PC-9 (cell line): ENCODE data around the gene MSMO1. TPM values are rescaled to one million over a fixed set of nuclear protein-coding genes. Genes with fewer than 3 reads are reported as not detected.

Experiments used
- BruUV-seq: library from RNA; stranded (reverse); fragments of 400-500 nt; replicated peaks from 2 replicates; lab custom pipeline; 2021; lab: Mats Ljungman, UMichigan
- CTCF ChIA-PET: fragments of 300-600 bp; sonication (Branson Sonifier 250); formaldehyde crosslinking; loops from one replicate; lab custom pipeline; 2022; ENCODE audit warnings: antibody characterized with exemption; lab: Charles Lee
- POLR2A ChIA-PET: fragments of 300-600 bp; sonication (Branson Sonifier 250); formaldehyde crosslinking; loops from one replicate; lab custom pipeline; 2022; ENCODE audit warnings: antibody characterized with exemption; ENCODE audit not compliant: unreplicated experiment; lab: Charles Lee
- DNase-seq, 2 experiments: peaks; one replicate each; pipeline versions ENCODE4 v3.0.0 to v3.0.0-alpha.2; 2015 to 2022; ENCODE audit warnings: mixed read lengths in 1 of 2
- H2AFZ ChIP-seq: fragments of 200-600 bp; sonication (generic); 2 replicates; pipeline ENCODE4 v1.8.1; 2017; ENCODE audit warnings: antibody characterized with exemption
- H3F3A ChIP-seq: fragments of 200-600 bp; sonication (generic); 2 replicates; pipeline ENCODE4 v1.8.1; 2017; ENCODE audit warnings: antibody characterized with exemption, mild to moderate bottlenecking, low read depth; ENCODE audit not compliant: insufficient read depth
- H3K27ac ChIP-seq: fragments of 200-600 bp; sonication (generic); 2 replicates; pipeline ENCODE4 v1.6.1; 2016; ENCODE audit warnings: mixed run types
- H3K27me3 ChIP-seq: fragments of 200-600 bp; sonication (generic); 2 replicates; pipeline ENCODE4 v1.6.1; 2016; ENCODE audit warnings: low read depth, mixed run types; ENCODE audit not compliant: insufficient read depth
- H3K36me3 ChIP-seq: fragments of 200-600 bp; sonication (generic); 2 replicates; pipeline ENCODE4 v1.6.1; 2016; ENCODE audit warnings: low read depth, mixed run types
- H3K4me1 ChIP-seq: fragments of 200-600 bp; sonication (generic); replicated peaks from 2 replicates; pipeline ENCODE4 v1.6.1; 2016; ENCODE audit warnings: mixed run types; ENCODE audit not compliant: insufficient read depth
- H3K4me2 ChIP-seq: fragments of 200-600 bp; sonication (generic); 2 replicates; pipeline ENCODE4 v1.6.1; 2017; ENCODE audit warnings: mixed run types
- H3K4me3 ChIP-seq: fragments of 200-600 bp; sonication (generic); 2 replicates; pipeline ENCODE4 v1.6.1; 2016; ENCODE audit warnings: mixed run types
- H3K79me2 ChIP-seq: fragments of 200-600 bp; sonication (generic); 2 replicates; pipeline ENCODE4 v1.6.1; 2017; ENCODE audit warnings: low read depth, mixed run types
- H3K9me2 ChIP-seq: fragments of 200-600 bp; sonication (generic); 2 replicates; pipeline ENCODE4 v1.8.1; 2017; ENCODE audit warnings: mild to moderate bottlenecking; ENCODE audit not compliant: insufficient read depth
- H3K9me3 ChIP-seq: fragments of 200-600 bp; sonication (generic); 2 replicates; pipeline ENCODE4 v1.8.1; 2016; ENCODE audit warnings: low read depth; ENCODE audit not compliant: insufficient read depth
- H4K20me1 ChIP-seq: fragments of 200-600 bp; sonication (generic); 2 replicates; pipeline ENCODE4 v1.8.1; 2017; ENCODE audit not compliant: insufficient read depth
- CTCF ChIP-seq: fragments of 200-600 bp; sonication (generic); conservative IDR thresholded peaks from 2 replicates; pipeline ENCODE4 v1.6.1; 2017; ENCODE audit warnings: mixed run types, antibody characterized with exemption, mild to moderate bottlenecking, moderate library complexity
- EZH2 ChIP-seq: fragments of 200-600 bp; sonication (generic); IDR thresholded peaks from 2 replicates; pipeline ENCODE4 v1.8.0; 2017; ENCODE audit warnings: antibody characterized with exemption, low read depth
- intact Hi-C: fragments of 100-400 bp; cut with micrococcal nuclease; formaldehyde crosslinking; loops from one replicate; pipeline ENCODE4 v1.10.0; 2022; ENCODE audit not compliant: unreplicated experiment
- total RNA-seq: library from RNA; stranded (reverse); gene quantifications from 2 replicates; pipeline ENCODE4 v1.2.3, GENCODE V29; 2021

Gene MSMO1
- total RNA-seq, 1 experiment from 2014 or later = 117 TPM

GRCh38 chr4:165288226-165288625 is 39.2 kb upstream of the MSMO1 start:
- no TSS peak for BruUV-seq
- no peaks in the 10 kb centered on the region for H3K9me2 ChIP-seq
- H3F3A ChIP-seq = 0 out of 2 replicates have a peak, but pooled peaks cover 9% of the 10 kb centered on the region
- peaks cover 14% of the 10 kb centered on the region for H3K4me1 ChIP-seq
- peak overlapping the region; percentile 43; the same call in 1 of the 2 replicates for H3K27ac ChIP-seq
- H3K79me2 ChIP-seq = no peaks in the 10 kb centered on the region; the same call in 1 of the 2 replicates
- no peaks in the 10 kb centered on the region for H3K27me3 ChIP-seq
- no peaks in the 10 kb centered on the region for H3K36me3 ChIP-seq
- ChIA-PET CTCF (no interaction called here), POLR2A (interaction anchor here (0.5 kb wide), 1 partner anchor 67 kb away, joined by 6 read pairs; no protein-coding TSS in a partner anchor)
- DNase-seq = no peak
- no peak overlapping the region for H3K4me3 ChIP-seq
- TF ChIP-seq CTCF (no peak), EZH2 (no peak)
- 0 out of 2 replicates have a peak overlapping the region, but pooled peaks have one; percentile 11 for H3K4me2 ChIP-seq
- intact Hi-C loops = no loop called here
- H2AFZ ChIP-seq = no peak overlapping the region
- H3K9me3 ChIP-seq = no peaks in the 10 kb centered on the region
- H4K20me1 ChIP-seq = no peaks in the 10 kb centered on the region

- no peaks in the 10 kb centered on the region for H3K36me3 ChIP-seq
- H2AFZ ChIP-seq = no peak overlapping the region
- H3K27me3 ChIP-seq = no peaks in the 10 kb centered on the region
- no peaks in the 10 kb centered on the region for H3K9me3 ChIP-seq
- H4K20me1 ChIP-seq = no peaks in the 10 kb centered on the region
- 0 out of 2 replicates have a peak, but pooled peaks cover 9% of the 10 kb centered on the region for H3F3A ChIP-seq
- intact Hi-C loops = no loop called here
- CTCF ChIA-PET = no interaction called here
- H3K4me2 ChIP-seq = 0 out of 2 replicates have a peak overlapping the region, but pooled peaks have one; percentile 11
- DNase-seq = peak in 1 of 2 experiments; percentile 45
- H3K27ac ChIP-seq = peak overlapping the region; percentile 46
- H3K4me3 ChIP-seq = no peak overlapping the region
- H3K4me1 ChIP-seq = peaks cover 14% of the 10 kb centered on the region
- no peaks in the 10 kb centered on the region for H3K9me2 ChIP-seq
- TF ChIP-seq EZH2 (no peak), CTCF (no peak)
- no TSS peak for BruUV-seq
- POLR2A ChIA-PET = interaction anchor here (0.5 kb wide), 1 partner anchor 67 kb away, joined by 6 read pairs; no protein-coding TSS in a partner anchor
- no peaks in the 10 kb centered on the region; the same call in 1 of the 2 replicates for H3K79me2 ChIP-seq
Measured at GRCh38 chr4:165288639-165289422, 38.6 kb upstream of the MSMO1 start.

- no TSS peak for BruUV-seq
- ChIA-PET CTCF (no interaction called here), POLR2A (interaction anchor here (0.6 kb wide), 1 partner anchor 86 kb away, joined by 4 read pairs; no protein-coding TSS in a partner anchor)
- Histone ChIP-seq H3K36me3 (no peaks in the 10 kb centered on the region), H3K9me3 (no peaks in the 10 kb centered on the region), H3K27me3 (no peaks in the 10 kb centered on the region), H3K79me2 (no peaks in the 10 kb centered on the region; the same call in 1 of the 2 replicates), H4K20me1 (no peaks in the 10 kb centered on the region), H2AFZ (no peak overlapping the region), H3K4me3 (no peak overlapping the region), H3K4me1 (peaks cover 14% of the 10 kb centered on the region), H3K4me2 (no peak overlapping the region), H3K9me2 (no peaks in the 10 kb centered on the region), H3F3A (0 out of 2 replicates have a peak, but pooled peaks cover 9% of the 10 kb centered on the region), H3K27ac (no peak overlapping the region)
- intact Hi-C loops = no loop called here
- DNase-seq = no peak
- TF ChIP-seq EZH2 (no peak), CTCF (no peak)
Measured at GRCh38 chr4:165289423-165289785, 38.1 kb upstream of the MSMO1 start.
